Fibroblast of the conjunctiva (primary cell): Measurements from ENCODE around the gene FHDC1.

Source experiments
- DNase-seq: peaks from one replicate; pipeline ENCODE4 v3.0.0-alpha.2; 2010; ENCODE audit warnings: low read depth

The FHDC1 gene

GRCh38 chr4:152981278-152981677 lies 45.2 kb downstream of the FHDC1 start:
- no peak for DNase-seq

GRCh38 chr4:152981842-152982241 lies 45.7 kb downstream of the FHDC1 start:
- no peak for DNase-seq

DNA sequence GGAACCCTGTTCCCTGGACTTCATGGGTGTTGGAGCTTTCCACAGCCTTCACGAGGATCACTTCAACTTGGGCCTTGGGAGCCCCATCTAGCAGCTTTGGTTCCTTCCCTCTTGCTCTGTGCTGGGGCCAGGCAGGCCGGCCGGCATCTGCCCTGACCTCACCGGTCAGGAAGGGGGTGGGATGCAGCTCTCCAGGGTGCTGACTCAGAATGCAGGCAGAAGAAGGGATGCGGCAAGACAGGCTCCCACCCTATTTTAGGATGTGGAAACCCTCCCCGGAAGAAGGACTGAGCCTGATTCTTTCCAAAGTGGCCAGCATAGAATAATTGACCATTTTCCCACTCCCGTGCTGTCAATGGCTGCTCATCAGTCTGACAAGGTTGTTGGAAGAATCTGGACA lies 47.1 kb downstream of the FHDC1 start:
- no peak for DNase-seq

DNA sequence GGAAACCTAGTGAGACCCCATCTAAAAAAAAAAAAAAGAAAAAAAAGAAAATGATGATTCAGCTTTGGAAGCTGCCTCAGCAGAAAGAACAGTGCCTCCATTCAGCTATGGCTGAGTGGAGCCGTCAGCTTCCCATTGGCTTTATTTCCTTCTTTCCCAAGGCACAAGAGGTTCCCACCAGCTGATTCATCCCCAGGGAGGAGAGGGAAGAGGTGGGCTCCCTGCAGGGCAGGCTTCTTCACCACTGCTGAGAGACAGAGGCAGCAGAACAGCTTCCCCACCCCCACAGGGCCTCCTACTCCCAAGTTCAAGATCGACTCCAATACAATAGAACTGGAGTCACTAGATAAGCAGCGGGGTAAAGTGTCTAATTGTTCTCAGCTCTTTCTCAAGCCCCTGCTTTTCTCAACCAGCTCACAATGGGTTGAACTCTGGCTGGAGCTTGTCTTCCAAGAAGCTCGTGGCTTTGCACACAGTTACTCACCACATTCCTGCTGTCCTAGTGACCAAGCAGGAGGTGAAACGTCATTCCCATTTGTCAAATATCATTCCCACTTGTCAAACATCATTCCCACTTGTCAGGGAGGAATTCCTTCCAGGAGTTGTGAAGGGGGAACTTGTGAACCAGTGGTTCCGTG lies 47.8 kb downstream of the FHDC1 start:
- DNase-seq: no peak

DNA sequence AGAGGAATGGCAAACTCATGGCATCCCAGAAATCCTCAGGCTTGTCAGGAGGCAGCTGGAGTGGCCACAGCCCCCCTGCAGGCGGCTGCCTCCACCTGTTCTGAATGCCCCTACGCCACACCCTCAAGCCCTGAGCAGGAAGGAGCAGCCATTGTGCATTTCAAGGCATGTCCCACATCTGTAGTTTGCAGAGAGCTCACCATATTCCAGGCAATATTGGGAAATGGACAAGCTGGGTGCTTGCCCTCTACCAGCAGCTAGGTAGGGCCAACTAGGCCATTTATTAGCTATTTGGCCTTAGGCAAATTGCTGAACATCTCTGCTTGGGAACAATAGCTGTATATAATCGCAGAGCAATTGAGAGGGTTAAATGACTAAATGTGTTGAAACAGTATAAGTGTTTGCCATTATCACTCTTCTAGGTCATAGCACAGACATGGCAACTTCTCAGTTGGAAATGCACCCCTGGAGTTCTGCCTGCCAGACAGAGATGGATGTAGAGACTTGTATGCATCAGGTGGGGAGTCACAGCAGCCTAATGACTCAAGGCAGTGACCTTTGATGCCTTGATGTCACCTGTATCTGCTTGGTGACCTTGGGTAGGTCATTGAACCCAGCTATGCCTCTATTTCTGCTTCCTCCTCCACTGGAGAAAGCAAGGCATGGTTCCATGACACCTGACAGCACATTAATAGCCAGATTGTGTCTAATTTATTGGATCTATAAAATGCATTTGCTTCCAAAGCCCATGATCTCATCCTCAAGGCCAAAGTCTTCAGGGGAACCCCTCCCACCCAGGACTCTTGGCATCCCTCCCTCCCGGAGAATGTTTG lies 52.8 kb downstream of the FHDC1 start:
- DNase-seq: no peak

GRCh38 chr4:152989554-152989970 lies 53.4 kb downstream of the FHDC1 start:
- no peak for DNase-seq

DNA sequence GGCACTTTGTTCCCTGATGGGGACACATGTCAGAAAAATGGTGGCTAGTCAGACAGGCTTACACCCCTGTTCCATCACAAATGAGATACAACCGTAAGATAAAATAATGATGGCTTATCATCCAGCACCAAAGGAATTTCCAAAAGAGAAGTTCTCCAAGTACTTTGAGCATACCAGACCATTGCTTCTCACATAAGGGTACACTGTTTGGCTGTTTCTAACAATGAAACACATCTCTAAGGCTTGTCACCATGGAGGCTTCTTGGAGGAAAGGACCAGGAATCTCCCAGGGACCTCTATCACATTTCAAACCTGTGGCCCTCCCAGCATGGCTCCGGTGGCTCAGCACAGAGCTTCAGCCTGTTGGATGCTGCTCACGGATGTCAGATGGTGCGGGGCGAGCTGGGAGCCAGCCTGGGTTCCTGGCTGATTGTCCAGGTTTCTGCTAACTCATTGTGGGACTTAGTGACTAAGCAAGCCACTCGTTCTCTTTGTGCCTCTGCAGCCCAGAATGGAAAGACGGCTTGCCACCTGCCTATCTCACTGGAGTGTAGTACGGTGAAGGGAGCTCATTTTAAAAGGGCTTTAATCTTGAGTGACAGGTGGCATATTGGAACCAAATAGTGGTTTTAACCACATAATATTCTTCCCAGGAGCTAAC lies 54.5 kb downstream of the FHDC1 start:
- no peak for DNase-seq

GRCh38 chr4:152991398-152991797 lies 55.3 kb downstream of the FHDC1 start:
- DNase-seq: no peak

DNA sequence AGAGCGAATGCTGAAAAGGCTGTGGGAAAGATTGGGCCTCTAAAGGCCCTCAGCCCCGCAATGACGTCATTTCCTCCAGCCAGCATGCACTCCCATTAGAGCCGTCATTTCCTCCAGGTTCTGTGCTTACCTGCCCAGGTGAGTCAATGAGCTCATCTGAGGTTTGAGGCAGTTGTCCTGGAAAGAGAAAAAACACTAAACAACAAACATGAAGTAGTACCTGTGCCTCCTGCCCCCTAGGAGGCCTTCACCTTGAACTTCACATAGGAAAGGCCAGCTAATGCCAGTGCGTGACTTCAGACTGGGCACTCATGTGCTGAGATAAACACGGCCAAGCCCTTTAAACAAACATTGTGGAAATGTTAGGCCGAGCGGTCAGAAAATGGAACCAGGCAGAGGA lies 55.9 kb downstream of the FHDC1 start:
- no peak for DNase-seq

DNA sequence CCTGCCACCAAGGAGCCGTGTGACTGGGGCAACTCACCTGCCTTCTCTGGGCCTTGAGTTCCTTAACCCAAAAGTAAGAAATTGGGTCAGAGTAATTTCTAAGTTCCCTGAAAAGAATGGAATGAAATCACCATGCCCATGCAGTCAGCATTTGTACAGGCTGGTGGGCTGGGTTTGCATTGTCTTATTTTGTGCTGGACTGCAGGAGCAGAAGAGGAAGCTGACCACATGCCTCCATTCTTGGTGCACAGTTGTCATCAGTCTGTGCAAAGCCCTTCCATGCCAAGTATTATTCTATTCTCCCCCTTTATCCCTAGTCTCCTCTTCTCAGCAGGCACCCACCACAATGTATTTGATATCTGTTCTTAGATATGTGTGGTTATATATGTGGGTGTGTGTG lies 56.3 kb downstream of the FHDC1 start:
- no peak for DNase-seq

- DNase-seq: no peak
Observed at GRCh38 chr4:152994038-152994437, 57.9 kb downstream of the FHDC1 start.

- DNase-seq: no peak
Observed at GRCh38 chr4:152996111-152996571, 60.0 kb downstream of the FHDC1 start.

- DNase-seq: no peak
Observed at GRCh38 chr4:152996672-152997071, 60.5 kb downstream of the FHDC1 start.

- no peak for DNase-seq
Observed at GRCh38 chr4:152997288-152997687, 61.2 kb downstream of the FHDC1 start.

GRCh38 chr4:152997771-152998487 lies 61.8 kb downstream of the FHDC1 start:
- no peak for DNase-seq

DNA sequence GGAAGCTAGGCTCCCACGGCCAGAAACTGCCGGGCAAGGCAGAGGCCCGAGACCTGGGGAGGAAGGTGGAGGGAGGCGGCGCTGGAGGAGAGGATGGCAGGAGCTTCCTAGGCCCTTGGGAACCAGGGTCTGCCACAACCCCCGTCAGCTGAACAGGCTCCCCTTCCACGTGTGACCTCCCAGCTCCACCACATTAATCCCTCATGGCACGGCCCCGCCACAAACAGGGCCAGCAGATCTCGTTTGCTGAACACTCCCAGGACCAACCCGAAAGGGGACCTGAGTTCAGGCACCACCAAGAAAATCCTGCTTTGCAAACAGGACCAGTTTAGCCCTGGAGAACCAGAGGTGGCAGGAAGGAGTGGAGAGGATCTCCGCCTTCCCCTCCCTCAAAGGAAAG lies 62.7 kb downstream of the FHDC1 start:
- no peak for DNase-seq

DNA sequence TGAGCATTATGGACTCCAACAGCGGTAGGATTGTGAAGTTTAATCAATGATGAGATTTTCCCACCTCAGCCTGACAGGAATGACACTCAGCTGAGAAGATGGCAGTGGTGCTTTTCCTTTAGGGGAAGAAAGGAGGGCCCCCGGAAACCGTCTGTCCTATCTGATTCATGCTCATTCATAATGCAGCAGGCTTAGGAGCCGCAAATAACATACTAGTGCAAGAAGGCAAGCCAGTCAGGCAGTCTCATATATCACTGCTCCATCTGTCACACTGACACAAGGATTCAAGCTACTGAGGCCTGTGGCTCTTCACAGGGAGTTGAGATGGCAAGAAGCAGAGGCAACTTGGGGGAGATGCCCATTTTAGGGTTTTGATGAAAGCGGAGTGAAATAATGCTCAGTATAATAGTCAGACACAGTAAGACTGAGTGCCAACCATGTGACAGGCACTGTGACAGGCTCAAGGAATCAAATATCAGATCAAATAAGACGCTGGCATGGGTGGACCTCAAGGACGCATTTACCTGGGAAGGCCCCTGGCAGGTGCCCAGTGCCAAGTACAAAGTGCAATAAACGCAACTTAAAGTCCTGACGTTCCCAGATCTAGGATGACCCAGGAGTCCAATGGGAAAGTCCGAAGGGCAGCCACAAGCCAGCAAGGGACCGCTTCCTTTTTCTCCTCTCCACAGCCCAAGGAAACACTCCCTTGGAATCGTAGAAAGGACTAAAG lies 63.4 kb downstream of the FHDC1 start:
- DNase-seq: no peak

- no peak for DNase-seq
Observed at GRCh38 chr4:153000076-153000420, 63.9 kb downstream of the FHDC1 start.

GRCh38 chr4:153001626-153002025 lies 65.5 kb downstream of the FHDC1 start:
- no peak for DNase-seq

GRCh38 chr4:153002110-153002509 lies 66.0 kb downstream of the FHDC1 start:
- DNase-seq: no peak

GRCh38 chr4:153004081-153004850 lies 68.1 kb downstream of the FHDC1 start:
- DNase-seq: no peak
